ENCODE measurements around the gene ARHGEF10L.
"Not testable (repeated sequence)": the region's sequence is repeated elsewhere in the genome, so short reads cannot be mapped to it uniquely, and the experiment has no call there.

DNA sequence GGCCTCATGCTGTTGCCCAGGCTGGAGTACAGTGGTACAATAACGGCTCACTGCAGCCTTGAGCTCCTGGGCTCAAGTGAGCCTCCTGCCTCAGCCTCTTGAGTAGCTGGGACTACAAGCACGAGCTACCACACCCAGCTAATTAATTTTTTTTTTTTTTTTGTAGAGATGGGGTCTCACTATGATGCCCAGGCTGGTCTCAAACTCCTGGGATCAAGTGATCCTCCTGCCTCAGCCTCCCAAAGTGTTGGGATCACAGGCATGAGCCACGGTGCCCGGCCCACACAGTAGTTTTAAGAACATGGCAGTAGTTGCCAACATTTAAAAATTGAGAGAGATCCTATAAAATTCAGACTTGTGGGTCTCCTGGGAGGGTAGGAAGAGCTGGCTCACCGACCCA, 89.5 kb downstream of the ARHGEF10L start:
- TF ChIP-seq, protein P1, sequence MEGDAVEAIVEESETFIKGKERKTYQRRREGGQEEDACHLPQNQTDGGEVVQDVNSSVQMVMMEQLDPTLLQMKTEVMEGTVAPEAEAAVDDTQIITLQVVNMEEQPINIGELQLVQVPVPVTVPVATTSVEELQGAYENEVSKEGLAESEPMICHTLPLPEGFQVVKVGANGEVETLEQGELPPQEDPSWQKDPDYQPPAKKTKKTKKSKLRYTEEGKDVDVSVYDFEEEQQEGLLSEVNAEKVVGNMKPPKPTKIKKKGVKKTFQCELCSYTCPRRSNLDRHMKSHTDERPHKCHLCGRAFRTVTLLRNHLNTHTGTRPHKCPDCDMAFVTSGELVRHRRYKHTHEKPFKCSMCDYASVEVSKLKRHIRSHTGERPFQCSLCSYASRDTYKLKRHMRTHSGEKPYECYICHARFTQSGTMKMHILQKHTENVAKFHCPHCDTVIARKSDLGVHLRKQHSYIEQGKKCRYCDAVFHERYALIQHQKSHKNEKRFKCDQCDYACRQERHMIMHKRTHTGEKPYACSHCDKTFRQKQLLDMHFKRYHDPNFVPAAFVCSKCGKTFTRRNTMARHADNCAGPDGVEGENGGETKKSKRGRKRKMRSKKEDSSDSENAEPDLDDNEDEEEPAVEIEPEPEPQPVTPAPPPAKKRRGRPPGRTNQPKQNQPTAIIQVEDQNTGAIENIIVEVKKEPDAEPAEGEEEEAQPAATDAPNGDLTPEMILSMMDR (IDR thresholded peaks at IDR 0.05; ENCODE audit: borderline replicate concordance, extremely low read depth, low read length, poor library complexity, severe bottlenecking) = not testable (repeated sequence)
- not testable (repeated sequence) for TF ChIP-seq EZH2 (IDR thresholded peaks at IDR 0.05; ENCODE audit: borderline replicate concordance, low read depth, low read length, severe bottlenecking)
